Measurements from ENCODE around the gene ZNF680. TPM values are rescaled to one million over a fixed set of nuclear protein-coding genes. Genes with fewer than 3 reads are reported as not detected.

ZNF680 gene
- total RNA-seq (10 to 100 TPM; 13.8 to 51.5 (median 31.6) TPM), polyA plus RNA-seq (10 to 100 TPM in 2 of 3 donors, 1 to 10 TPM in 1; 9.5 to 24.5 (median 13.4) TPM)
- long read RNA-seq, donor 1, partial matches to known transcripts, result 0 of 8 reads
- long read RNA-seq, donor 1, other reads (novel, unspliced or antisense), result 5 of 8 reads
- long read RNA-seq, donor 2, transcript ZNF680-201 (4 exons, 3,022 nt), result major isoform, 6 of 6 reads
- long read RNA-seq, donor 2, partial matches to known transcripts, result 0 of 6 reads
- long read RNA-seq, donor 2, other reads (novel, unspliced or antisense), result 0 of 6 reads
- long read RNA-seq, donor 3, partial matches to known transcripts, result 0 of 2 reads
- long read RNA-seq, donor 3, other reads (novel, unspliced or antisense), result 0 of 2 reads
- long read RNA-seq, donor 4, transcript ZNF680-201 (4 exons, 3,022 nt), result major isoform, 7 of 15 reads
- long read RNA-seq, donor 4, partial matches to known transcripts, result 1 of 15 reads
- long read RNA-seq, donor 4, other reads (novel, unspliced or antisense), result 6 of 15 reads
- long read RNA-seq, donor 5, transcript ZNF680-205 (3 exons, 769 nt), result minor isoform, 7 of 80 reads
- long read RNA-seq, donor 5, transcript ZNF680-201 (4 exons, 3,022 nt), result major isoform, 30 of 80 reads
- long read RNA-seq, donor 5, partial matches to known transcripts, result 16 of 80 reads
- long read RNA-seq, donor 5, other reads (novel, unspliced or antisense), result 25 of 80 reads
- long read RNA-seq, donor 6, transcript ZNF680-201 (4 exons, 3,022 nt), result major isoform, 7 of 15 reads
- long read RNA-seq, donor 6, partial matches to known transcripts, result 0 of 15 reads
- long read RNA-seq, donor 6, other reads (novel, unspliced or antisense), result 7 of 15 reads
- long read RNA-seq, donor 7, transcript ZNF680-201 (4 exons, 3,022 nt), result major isoform, 6 of 11 reads
- long read RNA-seq, donor 7, partial matches to known transcripts, result 0 of 11 reads
- long read RNA-seq, donor 7, other reads (novel, unspliced or antisense), result 5 of 11 reads
- long read RNA-seq, donor 8, partial matches to known transcripts, result 0 of 9 reads
- long read RNA-seq, donor 8, other reads (novel, unspliced or antisense), result 5 of 9 reads
- long read RNA-seq, donor 9, partial matches to known transcripts, result 20 of 24 reads
- long read RNA-seq, donor 9, other reads (novel, unspliced or antisense), result 0 of 24 reads
- long read RNA-seq, donor 10, partial matches to known transcripts, result 0 of 1 reads
- long read RNA-seq, donor 10, other reads (novel, unspliced or antisense), result 0 of 1 reads

DNA sequence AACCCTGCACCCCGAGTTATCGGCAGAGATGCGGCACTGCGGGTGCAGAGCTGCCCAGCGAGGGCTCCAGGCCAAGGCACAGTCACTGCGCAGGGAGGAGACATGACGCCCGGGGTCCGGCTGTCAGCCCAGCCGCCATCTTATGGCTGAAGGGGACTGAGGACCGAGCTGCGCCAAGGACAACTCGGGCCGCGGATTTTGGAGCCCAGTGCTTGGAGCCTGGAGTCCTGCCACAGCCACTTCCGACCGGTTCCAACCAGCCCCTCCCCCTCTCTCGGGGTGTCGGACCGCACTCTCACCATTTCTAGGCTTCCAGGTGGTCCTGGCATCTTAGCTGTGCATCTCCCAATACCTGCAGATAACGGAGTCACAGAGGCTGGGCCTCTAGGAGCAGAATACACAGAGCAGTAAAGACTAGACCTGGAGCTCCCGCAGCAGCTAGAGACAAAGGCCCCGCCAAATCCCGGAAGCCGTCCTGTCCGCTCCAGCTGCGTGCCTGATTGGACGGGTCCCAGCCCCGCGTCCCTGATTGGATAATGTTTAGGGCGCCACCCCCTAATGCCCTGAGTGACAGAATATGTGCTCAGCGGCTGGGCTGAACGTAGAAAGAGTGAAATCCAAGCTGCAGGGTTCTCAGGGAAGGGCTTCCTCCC lies at the start of gene ZNF680:
Gene ZNF680, minus strand, starts transcription at position 446 of the 653 bp plus-strand sequence. Its CDS starts 117 bp downstream, at position 329.
- WGBS, 4 donors, result 0 to 2% (median 1%) methylated on average over 9 to 33 of the region's 33 CpGs
- H3K36me3 ChIP-seq (replicated peaks in 1 of 2), result no peaks in the 10 kb centered on the region
- peak within 1 kb of the TSS; percentile 69 to 82 (median 78) for H3K4me3 ChIP-seq
- peak within 1 kb of the TSS; percentile 82 to 97 (median 96) for H3K27ac ChIP-seq
- TF ChIP-seq, protein P1, sequence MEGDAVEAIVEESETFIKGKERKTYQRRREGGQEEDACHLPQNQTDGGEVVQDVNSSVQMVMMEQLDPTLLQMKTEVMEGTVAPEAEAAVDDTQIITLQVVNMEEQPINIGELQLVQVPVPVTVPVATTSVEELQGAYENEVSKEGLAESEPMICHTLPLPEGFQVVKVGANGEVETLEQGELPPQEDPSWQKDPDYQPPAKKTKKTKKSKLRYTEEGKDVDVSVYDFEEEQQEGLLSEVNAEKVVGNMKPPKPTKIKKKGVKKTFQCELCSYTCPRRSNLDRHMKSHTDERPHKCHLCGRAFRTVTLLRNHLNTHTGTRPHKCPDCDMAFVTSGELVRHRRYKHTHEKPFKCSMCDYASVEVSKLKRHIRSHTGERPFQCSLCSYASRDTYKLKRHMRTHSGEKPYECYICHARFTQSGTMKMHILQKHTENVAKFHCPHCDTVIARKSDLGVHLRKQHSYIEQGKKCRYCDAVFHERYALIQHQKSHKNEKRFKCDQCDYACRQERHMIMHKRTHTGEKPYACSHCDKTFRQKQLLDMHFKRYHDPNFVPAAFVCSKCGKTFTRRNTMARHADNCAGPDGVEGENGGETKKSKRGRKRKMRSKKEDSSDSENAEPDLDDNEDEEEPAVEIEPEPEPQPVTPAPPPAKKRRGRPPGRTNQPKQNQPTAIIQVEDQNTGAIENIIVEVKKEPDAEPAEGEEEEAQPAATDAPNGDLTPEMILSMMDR (IDR thresholded peaks at IDR 0.05), result no peak
- TF ChIP-seq POLR2A (IDR thresholded peaks at IDR 0.05), result peak; percentile 83 to 97
- peaks cover 20 to 42% of the 10 kb centered on the region in 2 donors for H3K4me1 ChIP-seq (replicated peaks in 1 of 2)
- DNase-seq, result peak; percentile 96 to 99 (median 98)
- H3K9me3 ChIP-seq (replicated peaks in 1 of 3), result no peaks in the 10 kb centered on the region
- no peaks in the 10 kb centered on the region for H3K27me3 ChIP-seq
- intact Hi-C loops (cut with DNase I), result no loop called here

DNA sequence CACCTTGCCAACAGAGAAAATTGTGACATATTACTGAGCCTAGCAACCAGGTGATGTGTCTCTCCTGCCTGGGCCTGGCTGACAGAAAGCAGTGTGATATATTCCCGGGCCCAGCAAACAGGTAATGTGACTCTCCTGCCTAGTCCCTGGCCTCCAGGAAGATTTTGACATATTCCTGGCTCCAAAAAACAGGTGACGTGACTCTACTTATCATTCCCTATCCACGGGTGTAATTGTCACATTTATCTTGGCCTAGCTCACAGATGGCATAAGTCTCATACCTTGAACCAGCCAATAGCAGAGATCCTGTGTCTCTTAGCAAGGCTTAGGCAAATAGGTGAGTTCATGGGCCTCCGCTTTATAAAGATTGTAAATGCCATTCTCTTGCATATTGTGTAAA lies 49.6 kb upstream of the ZNF680 start:
- Histone ChIP-seq H3K9me3 (replicated peaks in 1 of 3) (no peaks in the 10 kb centered on the region), H3K4me3 (no peak overlapping the region), H3K27ac (no peak overlapping the region), H3K27me3 (no peaks in the 10 kb centered on the region), H3K4me1 (replicated peaks in 1 of 2) (no peaks in the 10 kb centered on the region), H3K36me3 (replicated peaks in 1 of 2) (no peaks in the 10 kb centered on the region)
- no peak for DNase-seq
- WGBS, 4 donors, result 65 to 84% (median 70%) methylated on average over 4 of the region's 4 CpGs
- TF ChIP-seq POLR2A (IDR thresholded peaks at IDR 0.05), result no peak
- TF ChIP-seq, protein P1 (IDR thresholded peaks at IDR 0.05), result no peak
- intact Hi-C loops (cut with DNase I), result no loop called here

DNA sequence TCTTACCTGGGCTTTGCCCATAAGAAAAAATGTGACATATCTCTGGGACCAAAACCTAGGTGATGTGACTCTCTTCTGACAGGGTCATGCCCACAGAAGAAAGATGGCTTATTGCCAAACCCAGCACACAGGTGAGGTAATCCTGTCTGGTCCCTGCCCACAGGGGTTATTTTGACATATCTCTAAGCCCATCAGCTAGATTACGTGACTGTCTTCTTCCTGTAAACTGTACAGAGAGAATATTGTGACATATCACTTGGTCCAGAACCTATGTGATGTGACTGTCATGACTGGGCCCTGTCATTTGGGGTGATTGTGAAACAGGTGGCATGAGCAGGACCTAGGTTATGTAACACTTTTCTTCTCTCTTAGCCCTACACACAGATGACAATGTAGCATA lies 48.8 kb upstream of the ZNF680 start:
- no peaks in the 10 kb centered on the region for H3K9me3 ChIP-seq (replicated peaks in 1 of 3)
- intact Hi-C loops (cut with DNase I), result no loop called here
- no peak overlapping the region for H3K4me3 ChIP-seq
- TF ChIP-seq, protein P1 (IDR thresholded peaks at IDR 0.05), result no peak
- no peak for TF ChIP-seq POLR2A (IDR thresholded peaks at IDR 0.05)
- DNase-seq, result no peak
- no peaks in the 10 kb centered on the region for H3K36me3 ChIP-seq (replicated peaks in 1 of 2)
- 85 to 100% (median 96%) methylated on average over 1 of the region's 1 CpG for WGBS, 4 donors
- no peak overlapping the region for H3K27ac ChIP-seq
- H3K4me1 ChIP-seq (replicated peaks in 1 of 2), result no peaks in the 10 kb centered on the region
- no peaks in the 10 kb centered on the region for H3K27me3 ChIP-seq

All from adrenal gland (tissue), 19 donors.